GM12891 (cell line): Measurements from ENCODE around the gene CSMD2.

Experiments
- POLR2A ChIP-seq: IDR thresholded peaks from 2 replicates; pipeline ENCODE4 v1.6.1; 2011; ENCODE audit warnings: low read depth, low read length, control low read depth
- POLR2AphosphoS5 ChIP-seq: IDR thresholded peaks from 2 replicates; pipeline ENCODE4 v1.6.1; 2011; ENCODE audit warnings: low read depth, low read length, control low read depth

DNA sequence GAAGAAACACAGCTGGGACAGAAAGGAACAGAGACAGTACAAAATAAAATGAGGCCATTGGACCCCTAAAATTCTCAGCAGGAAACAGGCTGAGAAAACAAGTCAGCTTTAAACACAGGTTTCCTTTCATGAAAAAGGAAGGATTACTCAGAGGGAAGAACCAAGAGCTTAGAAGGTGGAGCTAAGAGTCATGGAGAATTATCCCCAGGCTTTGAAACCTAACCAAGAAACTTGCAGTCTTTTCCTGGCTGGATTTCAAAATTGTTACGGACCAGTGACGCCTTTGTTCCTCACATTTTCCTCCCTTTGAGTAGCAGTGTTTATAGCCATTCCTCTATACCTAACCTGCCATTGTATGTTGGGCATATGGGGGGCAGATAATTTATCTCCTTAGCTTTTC is 292.3 kb downstream of the CSMD2 start:
- no peak for TF ChIP-seq POLR2AphosphoS5
- TF ChIP-seq POLR2A, result no peak
